ENCODE measurements around the gene GASK1A. TPM values are rescaled to one million over a fixed set of nuclear protein-coding genes. Genes with fewer than 3 reads are reported as not detected.

The GASK1A gene
- polyA plus RNA-seq, 4 donors = 0.27 to 3.3 (median 1.4) TPM

DNA sequence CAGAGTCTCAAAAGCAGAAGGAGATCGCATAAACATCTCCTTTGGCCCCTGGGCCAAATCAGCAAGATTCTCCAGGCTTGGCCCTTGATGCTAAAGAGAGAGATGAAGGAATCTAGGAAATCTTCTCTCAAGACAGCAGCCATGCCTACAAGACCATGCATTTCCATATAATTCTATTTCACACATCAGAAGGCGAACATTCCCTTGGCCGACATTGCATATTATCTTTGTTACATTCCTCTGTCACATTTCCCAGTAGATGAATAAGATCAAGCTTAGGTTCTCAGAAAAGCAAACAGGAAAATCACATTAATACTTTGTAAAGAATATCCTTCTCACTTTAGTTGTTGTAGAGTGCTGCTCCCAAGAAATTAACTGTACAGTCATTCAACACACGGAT, 21.3 kb downstream of the GASK1A start:
- 78 to 98% (median 91%) methylated on average over 4 of the region's 4 CpGs for WGBS, 3 donors
- no peaks in the 10 kb centered on the region for H3K4me1 ChIP-seq (ENCODE audit: control insufficient read depth in 3 of 3, insufficient read depth in 2 of 3, low read depth in 1 of 3, low read length in 2 of 3)

DNA sequence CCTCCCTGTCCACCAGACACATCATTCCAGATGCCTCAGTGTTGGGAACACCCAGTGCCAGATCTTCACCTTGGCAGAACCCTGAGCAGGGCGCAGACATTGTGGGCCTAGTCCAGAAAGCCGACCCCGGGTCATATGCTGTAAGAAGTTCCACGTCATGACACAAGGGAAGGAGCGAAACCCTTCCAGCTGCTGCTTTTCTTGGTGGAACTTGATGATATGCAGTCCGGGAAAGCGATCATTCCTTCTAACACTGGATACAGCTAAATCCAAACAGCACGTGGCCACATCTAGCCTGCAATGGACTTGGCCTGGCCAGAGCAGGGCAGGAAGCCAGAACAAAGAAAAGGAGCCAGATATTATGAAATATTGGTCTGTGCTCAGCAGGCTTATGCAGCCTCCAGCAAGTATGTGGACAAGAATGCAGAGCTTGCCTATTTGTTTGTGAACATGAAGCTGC, 22.0 kb downstream of the GASK1A start:
- H3K36me3 ChIP-seq (ENCODE audit: control insufficient read depth in 3 of 3, insufficient read depth in 2 of 3, low read depth in 1 of 3, low read length in 3 of 3) = no peaks in the 10 kb centered on the region
- peak overlapping the region in 2 of 3 donors; percentile 32 to 75 for H3K27ac ChIP-seq (ENCODE audit: low read depth in 1 of 3, low read length in 2 of 3)
- no peak for FAIRE-seq
- WGBS, 3 donors = 61 to 85% (median 70%) methylated on average over 8 of the region's 8 CpGs
- H3K4me3 ChIP-seq (ENCODE audit: low read depth in 1 of 3, low read length in 3 of 3) = no peak overlapping the region
- H3K9me3 ChIP-seq (ENCODE audit: control insufficient read depth in 2 of 2, insufficient read depth in 1 of 2, low read depth in 1 of 2, low read length in 1 of 2) = no peaks in the 10 kb centered on the region
- peak in 1 of 2 donors; percentile 38 for DNase-seq
- no peaks in the 10 kb centered on the region for H3K4me1 ChIP-seq (ENCODE audit: control insufficient read depth in 3 of 3, insufficient read depth in 2 of 3, low read depth in 1 of 3, low read length in 2 of 3)
- no peaks in the 10 kb centered on the region for H3K27me3 ChIP-seq (ENCODE audit: control insufficient read depth in 3 of 3, insufficient read depth in 3 of 3, low read length in 3 of 3)

More for the DNA sequence above, 21.3 kb downstream of the GASK1A start:
- DNase-seq (no peak), FAIRE-seq (no peak)
- Histone ChIP-seq H3K27ac (ENCODE audit: low read depth in 1 of 3, low read length in 2 of 3) (peak overlapping the region in 2 of 3 donors; percentile 1 to 75), H3K27me3 (ENCODE audit: control insufficient read depth in 3 of 3, insufficient read depth in 3 of 3, low read length in 3 of 3) (no peaks in the 10 kb centered on the region), H3K9me3 (ENCODE audit: control insufficient read depth in 2 of 2, insufficient read depth in 1 of 2, low read depth in 1 of 2, low read length in 1 of 2) (no peaks in the 10 kb centered on the region), H3K36me3 (ENCODE audit: control insufficient read depth in 3 of 3, insufficient read depth in 2 of 3, low read depth in 1 of 3, low read length in 3 of 3) (no peaks in the 10 kb centered on the region), H3K4me3 (ENCODE audit: low read depth in 1 of 3, low read length in 3 of 3) (no peak overlapping the region)

DNA sequence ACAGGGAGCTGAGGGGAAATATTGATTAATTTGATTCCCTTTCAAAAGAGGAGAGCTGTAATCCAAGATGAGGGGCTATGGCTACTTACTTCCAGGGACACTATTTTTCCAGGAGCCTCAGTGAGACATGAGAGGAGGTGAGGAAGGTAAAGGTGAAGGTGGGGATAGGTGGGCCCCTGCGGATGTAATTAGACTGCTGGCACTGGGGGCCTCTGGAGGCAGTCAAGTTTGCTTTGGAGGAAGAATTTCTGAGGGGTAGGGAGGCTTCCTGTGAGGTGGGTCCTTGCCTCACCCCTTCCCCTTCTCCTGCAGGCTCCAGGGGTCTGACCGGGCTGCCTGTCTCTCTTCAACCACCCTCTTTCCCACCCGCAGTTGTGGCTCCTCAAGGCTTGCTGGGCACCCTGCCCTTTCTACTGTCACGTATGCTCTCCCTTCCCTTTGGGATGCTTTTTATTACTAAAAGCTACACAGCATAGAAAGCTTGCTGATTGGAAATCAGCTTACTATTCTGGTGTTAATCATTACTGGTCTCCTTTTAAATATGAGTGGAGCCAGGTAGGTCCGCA, 22.5 kb downstream of the GASK1A start:
- H3K27me3 ChIP-seq (ENCODE audit: control insufficient read depth in 3 of 3, insufficient read depth in 3 of 3, low read length in 3 of 3) = no peaks in the 10 kb centered on the region
- 67 to 92% (median 87%) methylated on average over 5 of the region's 5 CpGs for WGBS, 3 donors
- FAIRE-seq (no peak), DNase-seq (no peak)
- peak overlapping the region in 1 of 3 donors; percentile 61 for H3K27ac ChIP-seq (ENCODE audit: low read depth in 1 of 3, low read length in 2 of 3)
- no peak overlapping the region for H3K4me3 ChIP-seq (ENCODE audit: low read depth in 1 of 3, low read length in 3 of 3)
- H3K9me3 ChIP-seq (ENCODE audit: control insufficient read depth in 2 of 2, insufficient read depth in 1 of 2, low read depth in 1 of 2, low read length in 1 of 2) = no peaks in the 10 kb centered on the region
- no peaks in the 10 kb centered on the region for H3K36me3 ChIP-seq (ENCODE audit: control insufficient read depth in 3 of 3, insufficient read depth in 2 of 3, low read depth in 1 of 3, low read length in 3 of 3)
- no peaks in the 10 kb centered on the region for H3K4me1 ChIP-seq (ENCODE audit: control insufficient read depth in 3 of 3, insufficient read depth in 2 of 3, low read depth in 1 of 3, low read length in 2 of 3)

DNA sequence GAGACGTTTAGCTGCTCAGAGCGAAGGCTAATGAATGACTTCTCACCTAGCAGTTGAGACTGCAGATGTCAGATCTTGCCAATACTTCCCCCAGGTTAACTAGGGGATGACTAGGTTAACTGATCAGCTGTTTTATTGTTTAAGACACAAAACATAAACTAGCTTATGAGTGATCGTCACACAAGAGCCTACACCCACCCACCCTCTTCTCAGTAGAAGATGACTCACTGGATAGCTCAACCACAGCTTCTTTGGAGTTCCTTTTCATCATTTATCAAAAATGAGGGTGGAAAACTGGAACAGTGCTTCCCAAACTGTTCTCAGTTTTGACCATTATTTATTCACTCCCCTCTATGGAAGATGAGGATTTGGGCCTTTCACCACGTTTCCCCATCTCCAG, 25.2 kb downstream of the GASK1A start:
- no peak overlapping the region for H3K27ac ChIP-seq (ENCODE audit: low read depth in 1 of 3, low read length in 2 of 3)
- H3K36me3 ChIP-seq (ENCODE audit: control insufficient read depth in 3 of 3, insufficient read depth in 2 of 3, low read depth in 1 of 3, low read length in 3 of 3) = no peaks in the 10 kb centered on the region

DNA sequence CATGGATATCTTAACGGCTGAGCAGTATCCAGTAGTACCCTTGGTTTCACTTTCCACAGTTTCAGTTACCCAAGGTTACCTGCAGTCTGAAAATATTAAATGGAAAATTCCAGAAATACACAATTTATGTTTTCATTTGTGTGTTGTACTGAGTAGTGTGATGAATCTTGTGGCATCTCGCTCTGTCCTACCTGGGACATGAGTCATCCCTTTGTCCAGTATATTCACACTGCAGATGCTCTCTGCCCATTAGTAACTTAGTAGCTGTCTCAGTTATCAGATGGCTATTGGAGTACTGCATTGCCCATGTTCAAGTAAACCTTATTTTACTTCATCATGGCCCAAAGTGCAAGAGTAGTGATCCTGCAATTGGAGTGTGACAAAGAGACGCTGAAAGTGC, 26.1 kb downstream of the GASK1A start:
- 82 to 86% (median 85%) methylated on average over 3 of the region's 3 CpGs for WGBS, 3 donors
- H3K27me3 ChIP-seq (ENCODE audit: control insufficient read depth in 3 of 3, insufficient read depth in 3 of 3, low read length in 3 of 3) = no peaks in the 10 kb centered on the region
- DNase-seq (no peak), FAIRE-seq (no peak)
- H3K4me1 ChIP-seq (ENCODE audit: control insufficient read depth in 3 of 3, insufficient read depth in 2 of 3, low read depth in 1 of 3, low read length in 2 of 3) = no peaks in the 10 kb centered on the region
- no peaks in the 10 kb centered on the region for H3K9me3 ChIP-seq (ENCODE audit: control insufficient read depth in 2 of 2, insufficient read depth in 1 of 2, low read depth in 1 of 2, low read length in 1 of 2)
- H3K36me3 ChIP-seq (ENCODE audit: control insufficient read depth in 3 of 3, insufficient read depth in 2 of 3, low read depth in 1 of 3, low read length in 3 of 3) = no peaks in the 10 kb centered on the region
- H3K27ac ChIP-seq (ENCODE audit: low read depth in 1 of 3, low read length in 2 of 3) = no peak overlapping the region
- H3K4me3 ChIP-seq (ENCODE audit: low read depth in 1 of 3, low read length in 3 of 3) = no peak overlapping the region

More for the DNA sequence above, 25.2 kb downstream of the GASK1A start:
- no peak for FAIRE-seq
- Histone ChIP-seq H3K4me1 (ENCODE audit: control insufficient read depth in 3 of 3, insufficient read depth in 2 of 3, low read depth in 1 of 3, low read length in 2 of 3) (no peaks in the 10 kb centered on the region), H3K27me3 (ENCODE audit: control insufficient read depth in 3 of 3, insufficient read depth in 3 of 3, low read length in 3 of 3) (no peaks in the 10 kb centered on the region), H3K4me3 (ENCODE audit: low read depth in 1 of 3, low read length in 3 of 3) (no peak overlapping the region), H3K9me3 (ENCODE audit: control insufficient read depth in 2 of 2, insufficient read depth in 1 of 2, low read depth in 1 of 2, low read length in 1 of 2) (no peaks in the 10 kb centered on the region)
- 78 to 86% (median 86%) methylated on average over 4 of the region's 4 CpGs for WGBS, 3 donors
- DNase-seq = no peak

DNA sequence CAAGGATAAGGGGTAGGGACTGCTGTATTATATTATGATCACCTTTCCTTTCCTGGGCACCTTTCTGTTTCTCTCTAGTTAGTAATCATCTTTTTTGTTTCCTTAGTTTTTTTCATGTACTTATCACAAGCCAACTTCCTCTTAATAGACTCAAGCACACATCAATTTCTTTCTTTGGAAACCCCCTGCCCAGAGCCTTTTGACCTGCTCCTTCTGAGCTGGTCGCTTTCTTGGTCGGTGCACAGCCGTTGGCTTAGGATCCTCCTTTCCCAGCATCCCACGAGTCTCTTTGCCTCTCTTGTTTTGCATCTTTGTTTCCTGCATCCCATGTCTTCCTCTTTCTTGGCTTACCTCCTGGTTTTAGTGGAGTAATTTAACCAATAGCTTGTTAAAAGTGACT, 26.9 kb downstream of the GASK1A start:
- DNase-seq = no peak
- H3K4me1 ChIP-seq (ENCODE audit: control insufficient read depth in 3 of 3, insufficient read depth in 2 of 3, low read depth in 1 of 3, low read length in 2 of 3) = no peaks in the 10 kb centered on the region
- H3K4me3 ChIP-seq (ENCODE audit: low read depth in 1 of 3, low read length in 3 of 3) = no peak overlapping the region
- H3K27ac ChIP-seq (ENCODE audit: low read depth in 1 of 3, low read length in 2 of 3) = no peak overlapping the region
- H3K9me3 ChIP-seq (ENCODE audit: control insufficient read depth in 2 of 2, insufficient read depth in 1 of 2, low read depth in 1 of 2, low read length in 1 of 2) = no peaks in the 10 kb centered on the region
- no peaks in the 10 kb centered on the region for H3K36me3 ChIP-seq (ENCODE audit: control insufficient read depth in 3 of 3, insufficient read depth in 2 of 3, low read depth in 1 of 3, low read length in 3 of 3)
- no peak for FAIRE-seq
- no peaks in the 10 kb centered on the region for H3K27me3 ChIP-seq (ENCODE audit: control insufficient read depth in 3 of 3, insufficient read depth in 3 of 3, low read length in 3 of 3)
- 48 to 80% (median 67%) methylated on average over 4 of the region's 4 CpGs for WGBS, 3 donors

DNA sequence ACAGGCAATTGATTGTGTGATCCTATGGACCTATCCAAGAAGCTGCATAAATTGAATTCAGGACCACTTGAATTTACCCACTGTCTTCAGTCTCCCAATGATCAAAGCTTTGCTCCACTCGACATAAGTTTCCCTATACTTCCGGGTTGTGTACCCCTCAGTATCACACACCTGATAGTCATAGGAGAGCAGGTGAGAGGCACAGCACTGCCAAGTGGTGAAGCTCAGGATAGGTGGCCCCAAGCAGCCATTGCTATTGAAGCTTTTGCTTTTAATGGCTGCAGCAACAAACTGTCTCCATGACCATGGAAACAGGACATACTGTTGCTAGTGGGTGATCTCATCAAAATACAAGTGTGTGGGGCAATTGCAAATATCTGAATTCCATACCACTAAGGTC, 27.7 kb downstream of the GASK1A start:
- no peaks in the 10 kb centered on the region for H3K27me3 ChIP-seq (ENCODE audit: control insufficient read depth in 3 of 3, insufficient read depth in 3 of 3, low read length in 3 of 3)
- no peak overlapping the region for H3K27ac ChIP-seq (ENCODE audit: low read depth in 1 of 3, low read length in 2 of 3)
- DNase-seq (no peak), FAIRE-seq (no peak)
- H3K36me3 ChIP-seq (ENCODE audit: control insufficient read depth in 3 of 3, insufficient read depth in 2 of 3, low read depth in 1 of 3, low read length in 3 of 3) = no peaks in the 10 kb centered on the region
- no peaks in the 10 kb centered on the region for H3K4me1 ChIP-seq (ENCODE audit: control insufficient read depth in 3 of 3, insufficient read depth in 2 of 3, low read depth in 1 of 3, low read length in 2 of 3)
- no peak overlapping the region for H3K4me3 ChIP-seq (ENCODE audit: low read depth in 1 of 3, low read length in 3 of 3)
- H3K9me3 ChIP-seq (ENCODE audit: control insufficient read depth in 2 of 2, insufficient read depth in 1 of 2, low read depth in 1 of 2, low read length in 1 of 2) = no peaks in the 10 kb centered on the region
- WGBS, 3 donors = 82 to 93% (median 88%) methylated on average over 2 of the region's 2 CpGs

DNA sequence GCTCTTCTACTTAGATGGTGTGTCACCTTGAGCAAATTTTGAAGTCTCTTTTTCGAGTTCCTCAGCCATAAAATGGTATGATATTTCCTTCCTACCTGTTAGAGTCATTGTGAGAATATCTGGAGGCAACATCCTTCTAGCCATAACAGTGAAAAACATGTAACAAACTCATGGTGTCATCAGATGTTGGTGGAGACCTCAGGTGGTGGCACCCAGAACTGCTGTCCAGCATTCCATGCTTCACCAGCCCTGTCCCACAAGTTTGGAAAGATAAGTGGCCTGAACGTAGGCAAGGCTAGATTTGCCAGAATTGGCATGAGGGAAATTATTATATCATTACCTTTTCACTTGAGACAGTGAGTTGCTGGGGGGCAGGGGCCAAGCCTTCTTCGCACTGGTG, 30.4 kb downstream of the GASK1A start:
- no peak overlapping the region for H3K4me3 ChIP-seq (ENCODE audit: low read depth in 1 of 3, low read length in 3 of 3)
- H3K9me3 ChIP-seq (ENCODE audit: control insufficient read depth in 2 of 2, insufficient read depth in 1 of 2, low read depth in 1 of 2, low read length in 1 of 2) = peaks cover 0 to 15% of the 10 kb centered on the region in 2 donors
- H3K4me1 ChIP-seq (ENCODE audit: control insufficient read depth in 3 of 3, insufficient read depth in 2 of 3, low read depth in 1 of 3, low read length in 2 of 3) = no peaks in the 10 kb centered on the region
- H3K27me3 ChIP-seq (ENCODE audit: control insufficient read depth in 3 of 3, insufficient read depth in 3 of 3, low read length in 3 of 3) = no peaks in the 10 kb centered on the region
- FAIRE-seq = no peak
- no peaks in the 10 kb centered on the region for H3K36me3 ChIP-seq (ENCODE audit: control insufficient read depth in 3 of 3, insufficient read depth in 2 of 3, low read depth in 1 of 3, low read length in 3 of 3)
- no peak overlapping the region for H3K27ac ChIP-seq (ENCODE audit: low read depth in 1 of 3, low read length in 2 of 3)
- 86 to 92% (median 87%) methylated on average over 3 of the region's 3 CpGs for WGBS, 3 donors
- no peak for DNase-seq

DNA sequence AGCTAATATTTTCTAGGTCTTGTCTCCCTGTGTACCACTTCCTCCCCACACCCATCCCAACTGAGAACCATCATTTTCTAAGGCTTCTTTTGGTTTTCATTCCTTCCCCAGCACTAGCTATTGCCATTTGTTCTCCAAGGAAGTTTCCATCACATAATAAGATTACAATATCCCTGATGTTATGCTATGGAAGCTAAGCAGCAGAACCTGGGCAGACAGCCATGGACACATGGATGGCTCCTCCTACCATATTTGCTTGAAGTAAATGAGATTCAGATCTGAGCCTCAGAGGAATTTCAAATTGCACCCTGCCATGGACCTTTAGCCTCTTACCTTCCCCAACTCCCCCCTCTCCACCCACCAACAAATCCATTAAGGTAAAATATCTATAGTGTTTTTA, 31.5 kb downstream of the GASK1A start:
- Histone ChIP-seq H3K9me3 (ENCODE audit: control insufficient read depth in 2 of 2, insufficient read depth in 1 of 2, low read depth in 1 of 2, low read length in 1 of 2) (peaks cover 0 to 24% of the 10 kb centered on the region in 2 donors), H3K27ac (ENCODE audit: low read depth in 1 of 3, low read length in 2 of 3) (no peak overlapping the region), H3K4me3 (ENCODE audit: low read depth in 1 of 3, low read length in 3 of 3) (no peak overlapping the region), H3K27me3 (ENCODE audit: control insufficient read depth in 3 of 3, insufficient read depth in 3 of 3, low read length in 3 of 3) (no peaks in the 10 kb centered on the region), H3K4me1 (ENCODE audit: control insufficient read depth in 3 of 3, insufficient read depth in 2 of 3, low read depth in 1 of 3, low read length in 2 of 3) (no peaks in the 10 kb centered on the region), H3K36me3 (ENCODE audit: control insufficient read depth in 3 of 3, insufficient read depth in 2 of 3, low read depth in 1 of 3, low read length in 3 of 3) (no peaks in the 10 kb centered on the region)
- FAIRE-seq (no peak), DNase-seq (no peak)

Measured in small intestine (tissue), 7 donors.